ENCODE results near the gene IGFN1. TPM values are rescaled to one million over a fixed set of nuclear protein-coding genes. Genes with fewer than 3 reads are reported as not detected.

IGFN1 gene
- total and polyA plus RNA-seq, 9 of the 15 experiments (the other 6 are each of a cell fraction or from before 2014, with no cell fraction given) = 0.04 TPM; not detected in 8

DNA sequence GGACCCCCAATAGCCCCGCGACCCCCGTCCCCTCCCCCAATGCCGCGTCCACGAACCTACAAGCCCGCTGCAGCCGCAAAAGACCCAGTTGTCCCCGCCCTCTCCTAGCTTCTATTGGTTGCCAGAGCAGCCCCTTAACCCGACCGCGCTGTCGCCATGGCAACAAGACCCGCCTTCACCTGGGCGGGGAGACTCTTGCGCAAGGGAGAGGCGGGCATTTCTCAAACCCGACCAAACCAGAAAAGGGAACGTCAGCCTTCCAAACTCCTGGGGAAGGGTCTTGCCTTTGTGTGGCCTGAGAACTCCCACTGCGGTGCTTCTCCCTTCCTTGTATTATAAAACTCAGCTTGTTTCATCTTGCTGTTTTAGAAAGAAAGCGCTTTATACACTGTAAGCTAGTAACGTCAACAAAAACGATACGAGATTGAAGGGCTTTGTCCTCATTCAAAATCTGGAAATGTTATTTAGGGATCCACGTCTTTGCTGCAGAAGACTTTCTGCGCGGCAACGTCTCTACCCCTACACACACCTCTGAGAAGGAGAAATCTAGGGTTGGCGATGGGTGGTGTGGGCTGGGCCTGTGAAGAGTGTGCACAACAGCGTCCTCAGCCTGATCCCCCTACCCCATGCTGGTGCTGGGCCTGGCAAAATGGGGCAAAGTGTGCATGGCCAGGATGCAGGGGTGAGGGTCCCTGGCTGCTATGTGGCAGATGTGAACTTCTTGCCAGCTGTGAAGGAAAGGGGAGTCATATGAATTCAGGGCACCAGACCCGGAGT, 36.0 kb upstream of the IGFN1 start, which contains the start of gene TMEM9 (continued):
- TF ChIP-seq ZNF696 (CRISPR knock-in tag; conservative IDR thresholded peaks at IDR 0.05) (no peak), XRCC5 (IDR thresholded peaks at IDR 0.05; ENCODE audit: low read depth, low read length) (0 out of 2 replicates have a peak, but pooled peaks have one; percentile 75), ZNF830 (CRISPR knock-in tag; IDR thresholded peaks at IDR 0.05) (no peak), NBN (IDR thresholded peaks at IDR 0.05; ENCODE audit: low read depth) (no peak), CBX1 (IDR thresholded peaks at IDR 0.05; ENCODE audit: low read depth) (peak; percentile 62; the same call in 1 of the 2 replicates), RCOR1 (IDR thresholded peaks at IDR 0.05; ENCODE audit: borderline replicate concordance in 1 of 2, low read depth in 2 of 2, low read length in 2 of 2) (no peak; a peak in 1 of 4 replicates), ZNF23 (CRISPR knock-in tag; IDR thresholded peaks at IDR 0.05) (peak; percentile 28; the same call in 1 of the 2 replicates), MCM2 (IDR thresholded peaks at IDR 0.05; ENCODE audit: low read depth) (no peak), SMAD4 (CRISPR knock-in tag; conservative IDR thresholded peaks at IDR 0.05) (peak; percentile 46; the same call in 1 of the 2 replicates), FOSL1 (tag; conservative IDR thresholded peaks at IDR 0.05) (no peak), SMC3 (conservative IDR thresholded peaks at IDR 0.05; ENCODE audit: insufficient read depth, low read depth, low read length) (no peak), PTRF (tag; IDR thresholded peaks at IDR 0.05) (peak; percentile 63; the same call in 1 of the 2 replicates), YY1 (IDR thresholded peaks at IDR 0.05; ENCODE audit: borderline replicate concordance in 1 of 3, control insufficient read depth in 1 of 3, extremely low read depth in 1 of 3, insufficient read depth in 3 of 3, insufficient read length in 1 of 3, insufficient replicate concordance in 2 of 3, low read depth in 1 of 3, low read length in 2 of 3) (no peak), HLTF (IDR thresholded peaks at IDR 0.05) (no peak), TARDBP (IDR thresholded peaks at IDR 0.05) (no peak)
- TF ChIP-seq, protein P1, sequence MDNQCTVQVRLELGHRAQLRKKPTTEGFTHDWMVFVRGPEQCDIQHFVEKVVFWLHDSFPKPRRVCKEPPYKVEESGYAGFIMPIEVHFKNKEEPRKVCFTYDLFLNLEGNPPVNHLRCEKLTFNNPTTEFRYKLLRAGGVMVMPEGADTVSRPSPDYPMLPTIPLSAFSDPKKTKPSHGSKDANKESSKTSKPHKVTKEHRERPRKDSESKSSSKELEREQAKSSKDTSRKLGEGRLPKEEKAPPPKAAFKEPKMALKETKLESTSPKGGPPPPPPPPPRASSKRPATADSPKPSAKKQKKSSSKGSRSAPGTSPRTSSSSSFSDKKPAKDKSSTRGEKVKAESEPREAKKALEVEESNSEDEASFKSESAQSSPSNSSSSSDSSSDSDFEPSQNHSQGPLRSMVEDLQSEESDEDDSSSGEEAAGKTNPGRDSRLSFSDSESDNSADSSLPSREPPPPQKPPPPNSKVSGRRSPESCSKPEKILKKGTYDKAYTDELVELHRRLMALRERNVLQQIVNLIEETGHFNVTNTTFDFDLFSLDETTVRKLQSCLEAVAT (IDR thresholded peaks at IDR 0.05) = no peak
- TF ChIP-seq, protein P2, sequence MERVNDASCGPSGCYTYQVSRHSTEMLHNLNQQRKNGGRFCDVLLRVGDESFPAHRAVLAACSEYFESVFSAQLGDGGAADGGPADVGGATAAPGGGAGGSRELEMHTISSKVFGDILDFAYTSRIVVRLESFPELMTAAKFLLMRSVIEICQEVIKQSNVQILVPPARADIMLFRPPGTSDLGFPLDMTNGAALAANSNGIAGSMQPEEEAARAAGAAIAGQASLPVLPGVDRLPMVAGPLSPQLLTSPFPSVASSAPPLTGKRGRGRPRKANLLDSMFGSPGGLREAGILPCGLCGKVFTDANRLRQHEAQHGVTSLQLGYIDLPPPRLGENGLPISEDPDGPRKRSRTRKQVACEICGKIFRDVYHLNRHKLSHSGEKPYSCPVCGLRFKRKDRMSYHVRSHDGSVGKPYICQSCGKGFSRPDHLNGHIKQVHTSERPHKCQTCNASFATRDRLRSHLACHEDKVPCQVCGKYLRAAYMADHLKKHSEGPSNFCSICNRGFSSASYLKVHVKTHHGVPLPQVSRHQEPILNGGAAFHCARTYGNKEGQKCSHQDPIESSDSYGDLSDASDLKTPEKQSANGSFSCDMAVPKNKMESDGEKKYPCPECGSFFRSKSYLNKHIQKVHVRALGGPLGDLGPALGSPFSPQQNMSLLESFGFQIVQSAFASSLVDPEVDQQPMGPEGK (CRISPR knock-in tag; IDR thresholded peaks at IDR 0.05; ENCODE audit: borderline replicate concordance) = no peak
- TF ChIP-seq, protein P3, sequence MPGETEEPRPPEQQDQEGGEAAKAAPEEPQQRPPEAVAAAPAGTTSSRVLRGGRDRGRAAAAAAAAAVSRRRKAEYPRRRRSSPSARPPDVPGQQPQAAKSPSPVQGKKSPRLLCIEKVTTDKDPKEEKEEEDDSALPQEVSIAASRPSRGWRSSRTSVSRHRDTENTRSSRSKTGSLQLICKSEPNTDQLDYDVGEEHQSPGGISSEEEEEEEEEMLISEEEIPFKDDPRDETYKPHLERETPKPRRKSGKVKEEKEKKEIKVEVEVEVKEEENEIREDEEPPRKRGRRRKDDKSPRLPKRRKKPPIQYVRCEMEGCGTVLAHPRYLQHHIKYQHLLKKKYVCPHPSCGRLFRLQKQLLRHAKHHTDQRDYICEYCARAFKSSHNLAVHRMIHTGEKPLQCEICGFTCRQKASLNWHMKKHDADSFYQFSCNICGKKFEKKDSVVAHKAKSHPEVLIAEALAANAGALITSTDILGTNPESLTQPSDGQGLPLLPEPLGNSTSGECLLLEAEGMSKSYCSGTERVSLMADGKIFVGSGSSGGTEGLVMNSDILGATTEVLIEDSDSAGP (CRISPR knock-in tag; IDR thresholded peaks at IDR 0.05) = 0 out of 2 replicates have a peak, but pooled peaks have one; percentile 28
- TF ChIP-seq, protein P4, sequence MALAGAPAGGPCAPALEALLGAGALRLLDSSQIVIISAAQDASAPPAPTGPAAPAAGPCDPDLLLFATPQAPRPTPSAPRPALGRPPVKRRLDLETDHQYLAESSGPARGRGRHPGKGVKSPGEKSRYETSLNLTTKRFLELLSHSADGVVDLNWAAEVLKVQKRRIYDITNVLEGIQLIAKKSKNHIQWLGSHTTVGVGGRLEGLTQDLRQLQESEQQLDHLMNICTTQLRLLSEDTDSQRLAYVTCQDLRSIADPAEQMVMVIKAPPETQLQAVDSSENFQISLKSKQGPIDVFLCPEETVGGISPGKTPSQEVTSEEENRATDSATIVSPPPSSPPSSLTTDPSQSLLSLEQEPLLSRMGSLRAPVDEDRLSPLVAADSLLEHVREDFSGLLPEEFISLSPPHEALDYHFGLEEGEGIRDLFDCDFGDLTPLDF (CRISPR knock-in tag; IDR thresholded peaks at IDR 0.05) = peak; percentile 65
- TF ChIP-seq, protein P5, sequence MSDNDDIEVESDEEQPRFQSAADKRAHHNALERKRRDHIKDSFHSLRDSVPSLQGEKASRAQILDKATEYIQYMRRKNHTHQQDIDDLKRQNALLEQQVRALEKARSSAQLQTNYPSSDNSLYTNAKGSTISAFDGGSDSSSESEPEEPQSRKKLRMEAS (CRISPR knock-in tag; IDR thresholded peaks at IDR 0.05) = no peak; the same call in none of the 2 replicates

Measured in K562 (cell line).